IPS DF 4.7 (cell line): ENCODE data around the gene SERPINH1.

Source experiments
- DNase-seq: peaks from one replicate; pipeline ENCODE4 v3.0.0-alpha.2; 2013; ENCODE audit warnings: low spot score; ENCODE audit errors: extremely low read depth

Gene SERPINH1

DNA sequence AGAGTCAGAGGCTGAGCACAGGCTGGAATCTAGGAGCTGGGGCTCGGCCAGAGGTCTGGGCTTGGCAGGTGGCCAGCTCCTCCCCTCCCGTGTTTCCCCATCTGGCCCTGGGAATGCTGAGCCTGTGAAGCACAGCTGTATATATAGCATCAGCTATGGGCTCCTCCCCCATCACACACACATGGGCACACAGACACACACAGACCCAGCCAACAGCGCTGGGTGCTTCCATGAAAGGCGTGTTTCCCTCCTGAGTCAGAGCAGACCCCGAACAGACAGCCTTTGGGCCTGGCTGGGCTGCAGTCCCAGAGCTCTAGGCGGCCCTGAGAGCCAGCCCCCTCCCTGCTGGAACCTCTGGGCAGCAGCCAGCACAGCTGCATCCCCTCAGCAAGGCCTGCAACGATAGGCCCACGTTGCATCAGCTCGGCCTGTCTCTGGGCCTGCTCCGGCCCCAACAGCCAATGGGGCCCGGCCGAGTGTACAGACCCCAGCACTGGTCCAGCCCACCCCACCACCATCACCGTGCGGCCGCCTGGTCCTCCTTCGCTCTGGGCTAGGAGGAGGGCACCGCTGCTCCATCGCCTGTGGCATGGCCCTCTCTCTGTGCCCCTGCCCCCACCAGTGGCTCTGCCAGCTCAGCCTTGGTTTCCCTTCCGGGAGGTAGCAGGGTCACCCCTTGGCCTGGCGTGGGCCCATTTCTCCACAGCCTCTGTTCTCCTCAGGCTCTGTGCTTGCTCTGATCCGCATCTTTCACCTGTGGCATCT is 7.6 kb upstream of the SERPINH1 start:
- no peak for DNase-seq

DNA sequence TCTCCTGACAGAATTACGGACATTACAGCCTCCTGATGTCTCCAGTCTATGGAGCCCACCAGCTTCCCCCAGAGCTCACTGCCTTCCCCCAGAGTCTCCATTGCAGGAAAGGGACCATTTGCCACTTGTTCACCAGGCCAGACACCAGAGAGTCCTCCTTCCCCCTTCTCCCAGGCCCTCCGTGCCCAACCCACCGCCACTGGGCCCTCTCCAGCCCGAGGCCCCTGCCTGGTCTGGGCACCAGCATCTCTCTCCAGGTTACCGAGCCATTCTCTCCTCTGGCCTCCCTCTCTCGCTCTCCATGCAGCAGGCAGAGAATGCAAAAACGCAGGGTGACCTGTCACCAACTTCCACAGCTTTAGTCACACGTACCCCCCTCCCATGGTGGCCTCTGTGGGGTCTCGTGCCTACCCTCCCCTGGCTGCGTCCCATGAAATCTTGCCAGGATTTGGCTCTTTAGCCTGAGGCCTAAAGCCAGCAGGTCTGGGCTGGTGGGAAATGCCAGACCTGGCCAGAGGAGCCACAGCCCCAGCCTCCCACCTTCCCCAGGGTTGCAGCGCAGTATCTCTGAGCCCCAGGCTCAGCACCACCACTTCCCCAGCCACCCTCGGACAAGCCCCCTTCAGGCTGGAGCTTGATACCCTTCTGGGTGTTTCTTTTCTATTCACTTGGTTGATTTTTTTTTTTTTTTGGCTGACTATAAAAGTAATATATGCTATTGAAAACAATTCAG is 6.8 kb upstream of the SERPINH1 start:
- DNase-seq: no peak

- DNase-seq: no peak
These were observed 5.8 kb upstream of the SERPINH1 start for GRCh38 chr11:75556275-75556674.

- no peak for DNase-seq
These were observed 4.2 kb upstream of the SERPINH1 start for GRCh38 chr11:75557666-75558494.

- no peak for DNase-seq
These were observed 2.9 kb upstream of the SERPINH1 start for GRCh38 chr11:75558939-75559843.

DNA sequence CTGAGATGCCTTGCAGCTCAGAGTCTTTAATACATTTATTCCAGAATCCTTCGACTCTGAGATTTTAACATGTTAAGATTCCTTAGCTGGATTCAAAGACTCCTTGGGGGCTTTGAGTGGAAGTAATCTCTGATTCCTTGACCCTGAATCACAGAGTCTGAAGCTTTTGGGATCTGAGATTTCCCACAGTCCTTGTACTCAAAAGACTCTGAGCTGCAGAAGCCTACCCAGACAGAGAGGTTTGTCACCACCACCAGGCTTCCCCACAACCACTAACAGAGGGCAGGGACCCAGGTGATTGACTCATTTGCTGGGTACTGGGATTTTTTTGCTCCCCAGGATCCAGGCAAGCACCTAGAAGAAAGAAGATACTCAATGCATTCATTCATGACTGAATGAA is 1.4 kb upstream of the SERPINH1 start:
- DNase-seq: no peak

DNA sequence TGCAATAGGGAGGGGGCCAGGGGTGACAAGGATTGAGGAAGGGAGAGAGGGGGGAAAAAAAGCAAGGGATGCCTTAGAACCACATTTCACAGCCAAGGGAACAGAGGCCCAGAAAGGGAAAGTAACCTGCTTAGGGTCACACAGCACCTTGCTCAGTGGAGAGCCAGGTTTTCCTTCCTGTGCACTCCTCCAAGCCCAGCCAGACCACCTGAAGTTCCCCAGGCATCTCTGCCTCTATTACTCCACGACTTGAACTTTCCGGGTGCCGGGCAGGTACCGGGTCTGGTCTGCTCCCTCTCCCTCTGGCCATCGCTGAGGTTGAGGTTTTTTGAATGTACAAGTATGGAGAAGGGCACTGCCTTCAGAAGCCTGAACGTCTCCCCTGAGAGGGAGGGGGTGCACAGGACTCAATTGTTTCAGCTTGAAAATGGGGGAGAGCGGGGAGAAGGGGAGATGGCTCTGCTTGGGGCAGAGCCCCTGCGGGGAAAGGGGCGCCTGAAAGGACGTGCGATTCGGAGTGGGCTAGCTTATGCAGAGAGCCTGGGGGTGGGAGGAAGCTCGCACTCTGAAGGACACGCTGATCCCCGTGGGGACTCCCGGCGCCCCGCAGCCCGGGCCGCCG is 516 bp upstream of the SERPINH1 start:
- DNase-seq: no peak

- DNase-seq: no peak
These were observed 907 bp downstream of the SERPINH1 start for GRCh38 chr11:75562836-75563484.

GRCh38 chr11:75563501-75563977 is 1.5 kb downstream of the SERPINH1 start:
- no peak for DNase-seq

DNA sequence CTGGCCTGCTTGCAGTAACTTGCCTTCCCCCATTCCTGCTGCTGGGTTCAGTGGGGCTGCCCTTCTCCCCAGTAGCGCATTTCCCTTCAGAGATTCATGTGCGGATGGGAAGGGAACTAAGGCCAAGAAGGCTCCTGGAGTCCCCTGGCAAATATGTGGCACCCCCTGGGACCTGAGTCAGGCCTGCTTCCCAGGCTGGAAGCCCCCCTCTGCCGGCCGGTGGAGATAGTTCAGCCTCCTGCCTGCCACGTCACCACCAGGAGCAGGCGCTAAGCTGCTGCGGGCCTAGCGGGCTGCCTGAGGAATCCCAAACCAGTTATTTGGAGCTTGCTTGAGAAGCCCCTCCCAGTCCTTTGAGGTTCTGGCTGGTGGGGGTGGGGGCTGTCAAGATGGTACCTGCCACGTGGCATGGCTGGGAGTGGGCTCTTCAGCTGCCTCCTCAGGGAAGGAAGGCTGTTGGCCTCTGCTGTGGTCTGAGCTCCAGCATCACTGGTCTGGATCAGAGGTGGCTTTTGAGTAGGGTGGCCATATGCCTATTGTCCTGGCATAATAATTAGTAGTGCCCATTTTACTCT is 2.0 kb downstream of the SERPINH1 start:
- DNase-seq: no peak

DNA sequence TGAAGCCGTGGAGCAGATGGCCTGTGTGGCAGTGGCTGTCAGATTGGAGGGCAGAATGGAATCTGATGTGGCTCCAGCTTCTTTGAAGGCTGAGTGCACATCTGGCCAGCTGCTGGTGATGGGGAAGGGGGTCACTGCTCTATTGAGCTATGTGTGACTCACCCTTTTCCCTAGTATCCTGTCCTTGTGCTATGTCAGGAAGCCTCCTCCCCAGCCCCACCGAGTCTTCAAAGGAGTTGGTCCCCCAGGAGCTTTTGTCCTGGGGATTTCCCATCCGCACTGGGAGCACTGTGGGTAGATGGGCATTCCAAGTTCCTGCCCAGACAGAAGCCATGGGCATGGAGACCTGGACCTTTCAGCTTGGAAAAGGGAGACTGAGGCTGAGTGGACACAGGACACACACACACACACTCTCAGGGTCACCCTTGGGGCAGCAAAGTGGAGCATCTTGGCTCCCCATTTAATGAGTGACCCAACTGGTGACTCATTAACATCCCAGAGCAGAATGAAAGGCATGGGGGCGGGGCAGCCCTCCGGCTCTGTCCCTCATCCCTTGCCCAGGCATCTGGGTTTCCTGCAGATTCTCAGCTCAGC is 3.3 kb downstream of the SERPINH1 start:
- no peak for DNase-seq

DNA sequence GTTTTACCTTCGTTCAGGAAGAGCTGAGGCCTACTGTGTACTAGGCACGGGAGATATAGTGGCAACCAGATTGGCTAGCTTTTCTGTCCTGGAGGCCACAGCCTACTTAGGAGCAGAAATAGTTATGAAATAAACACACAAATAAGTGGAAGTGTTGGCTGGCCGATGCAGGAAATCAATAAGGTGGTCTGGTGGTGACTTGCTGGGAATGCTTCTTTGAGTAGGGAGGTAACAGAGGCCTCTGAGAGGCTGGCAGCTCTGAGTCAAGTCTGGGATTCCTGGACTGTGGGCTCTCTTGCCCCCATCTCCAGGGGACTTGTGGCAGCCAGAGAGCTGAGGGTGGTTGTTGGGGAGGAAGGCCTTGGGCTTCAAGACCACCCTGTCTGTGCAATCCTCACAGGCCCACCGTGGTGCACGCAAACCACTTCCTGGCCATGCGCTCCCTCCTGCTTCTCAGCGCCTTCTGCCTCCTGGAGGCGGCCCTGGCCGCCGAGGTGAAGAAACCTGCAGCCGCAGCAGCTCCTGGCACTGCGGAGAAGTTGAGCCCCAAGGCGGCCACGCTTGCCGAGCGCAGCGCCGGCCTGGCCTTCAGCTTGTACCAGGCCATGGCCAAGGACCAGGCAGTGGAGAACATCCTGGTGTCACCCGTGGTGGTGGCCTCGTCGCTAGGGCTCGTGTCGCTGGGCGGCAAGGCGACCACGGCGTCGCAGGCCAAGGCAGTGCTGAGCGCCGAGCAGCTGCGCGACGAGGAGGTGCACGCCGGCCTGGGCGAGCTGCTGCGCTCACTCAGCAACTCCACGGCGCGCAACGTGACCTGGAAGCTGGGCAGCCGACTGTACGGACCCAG is 4.1 kb downstream of the SERPINH1 start:
- DNase-seq: no peak

- DNase-seq: no peak
These were observed 4.8 kb downstream of the SERPINH1 start for GRCh38 chr11:75566763-75567279.

DNA sequence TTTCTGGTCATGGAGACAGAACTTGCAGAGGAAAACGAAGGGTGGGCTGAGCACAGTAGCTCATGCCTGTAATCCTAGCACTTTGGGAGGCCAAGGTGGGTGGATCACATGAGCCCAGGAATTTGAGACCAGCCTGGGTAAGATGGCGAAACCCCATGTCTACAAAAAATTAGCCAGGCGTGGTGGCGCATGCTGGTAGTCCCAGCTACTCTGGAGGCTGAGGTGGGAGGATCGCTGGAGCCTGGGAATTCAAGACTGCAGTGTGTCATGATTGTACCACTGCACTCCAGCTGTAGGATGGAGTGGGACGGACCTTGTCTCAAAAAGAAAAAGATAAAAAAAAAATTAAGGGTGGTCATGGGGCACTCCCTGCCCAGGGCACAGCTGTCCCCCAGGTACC is 5.9 kb downstream of the SERPINH1 start:
- DNase-seq: no peak

GRCh38 chr11:75568616-75569219 is 6.7 kb downstream of the SERPINH1 start:
- DNase-seq: no peak

GRCh38 chr11:75570559-75571139 is 8.6 kb downstream of the SERPINH1 start:
- no peak for DNase-seq

GRCh38 chr11:75571625-75572024 is 9.6 kb downstream of the SERPINH1 start:
- no peak for DNase-seq
